SIG-M5 treated with dmso at 0.1 percent for 504 hours (cell line): ENCODE data around the gene SORCS2.

ENCODE experiments used
- DNase-seq: peaks from one replicate; lab custom pipeline; 2025; ENCODE audit not compliant: unreplicated experiment; lab: John Stamatoyannopoulos, UW

Gene SORCS2

GRCh38 chr4:7463566-7464258 lies 271.4 kb downstream of the SORCS2 start:
- no peak for DNase-seq

GRCh38 chr4:7464259-7464655 lies 271.9 kb downstream of the SORCS2 start:
- no peak for DNase-seq

GRCh38 chr4:7465017-7465416 lies 272.7 kb downstream of the SORCS2 start:
- DNase-seq = no peak

- DNase-seq = no peak
These were observed 273.9 kb downstream of the SORCS2 start for GRCh38 chr4:7466215-7466614.

DNA sequence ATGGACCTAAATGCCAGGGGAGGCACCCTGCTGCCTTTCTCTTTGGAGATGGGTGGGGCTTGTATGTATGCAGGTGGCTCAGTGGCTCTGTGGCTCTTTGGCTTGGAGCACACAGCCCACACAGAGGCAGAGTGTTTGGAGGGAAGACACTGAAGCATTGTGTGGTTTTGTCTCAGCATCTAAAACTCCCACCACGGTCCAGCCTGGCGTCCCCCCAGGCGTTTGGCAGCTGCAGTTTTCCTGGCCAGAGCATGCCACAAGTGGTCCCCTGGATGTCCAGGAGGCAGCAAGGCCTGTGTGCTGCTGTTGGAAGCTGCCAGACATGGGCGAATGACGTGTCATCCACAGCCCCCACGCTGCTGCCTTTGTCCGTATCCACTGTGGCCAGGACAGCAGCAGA lies 274.6 kb downstream of the SORCS2 start:
- DNase-seq = no peak

DNA sequence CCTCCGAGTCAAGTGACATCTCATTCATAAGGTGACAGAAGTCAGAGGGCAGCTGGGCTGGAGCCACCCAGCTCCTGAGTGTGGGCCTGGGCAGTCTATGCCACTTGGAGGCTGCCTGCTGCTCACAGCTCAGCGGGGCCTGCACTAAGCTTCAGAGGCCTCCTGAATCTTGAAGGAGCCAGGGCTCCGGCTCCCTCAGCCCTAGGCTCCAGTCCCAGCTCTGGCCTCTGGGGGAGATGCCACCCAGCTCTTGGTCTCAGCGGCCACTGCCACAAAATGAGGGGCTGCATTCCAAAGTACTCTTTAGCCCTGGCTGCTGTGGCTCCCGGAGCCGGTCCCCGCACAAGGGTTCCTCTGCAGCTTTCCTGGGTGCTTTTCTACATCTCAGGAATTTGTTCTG lies 275.1 kb downstream of the SORCS2 start:
- DNase-seq = no peak

DNA sequence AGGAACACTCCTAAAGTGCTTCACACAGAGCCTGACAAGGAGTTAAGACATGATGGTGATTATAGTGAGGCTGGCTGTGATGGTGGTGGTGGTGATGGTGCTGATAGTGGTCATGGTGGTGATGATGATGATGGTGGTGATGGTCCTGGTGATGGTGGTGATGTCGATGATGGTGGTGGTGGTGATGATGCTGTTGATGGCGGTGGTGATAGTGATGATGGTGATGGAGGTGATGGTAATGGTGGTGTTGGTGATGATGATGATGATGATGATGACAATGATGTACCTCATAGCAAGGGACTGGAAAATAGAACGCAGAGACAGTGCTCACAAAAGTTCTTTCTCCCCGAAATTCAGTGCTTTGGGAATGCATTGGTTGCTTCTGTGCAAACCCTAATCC lies 276.7 kb downstream of the SORCS2 start:
- DNase-seq = no peak

- no peak for DNase-seq
These were observed 277.8 kb downstream of the SORCS2 start for GRCh38 chr4:7470111-7470510.

DNA sequence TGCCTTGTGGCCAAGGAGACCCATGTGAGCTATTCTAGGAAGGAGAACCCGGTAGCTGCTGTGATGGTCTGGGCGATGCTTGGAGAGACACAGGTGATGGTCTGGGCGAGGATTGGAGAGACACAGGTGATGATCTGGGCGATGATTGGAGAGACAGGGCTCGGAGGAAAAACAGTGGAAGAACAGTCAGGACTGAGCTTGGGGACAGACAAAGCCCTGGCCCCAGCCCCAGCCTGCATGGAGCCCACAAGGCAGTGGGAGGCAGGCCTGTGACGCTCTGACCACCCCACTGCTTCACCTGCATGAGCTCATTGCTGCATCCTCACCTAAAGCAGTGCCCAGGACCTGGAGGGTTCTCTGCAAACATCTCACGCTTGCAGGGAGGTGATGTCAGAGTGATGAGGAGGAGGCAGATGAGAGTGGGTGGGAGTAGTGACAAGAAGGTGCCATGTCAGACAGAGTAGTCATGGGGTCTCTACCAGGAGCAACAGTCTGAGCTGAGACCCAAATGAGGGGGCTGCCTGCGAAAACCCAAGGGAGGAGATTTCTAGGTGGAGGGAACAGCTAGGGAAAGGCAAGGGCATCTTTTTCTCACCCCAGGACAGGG lies 278.3 kb downstream of the SORCS2 start:
- DNase-seq = no peak

GRCh38 chr4:7472442-7473013 lies 280.2 kb downstream of the SORCS2 start:
- DNase-seq = no peak

GRCh38 chr4:7473081-7473480 lies 280.7 kb downstream of the SORCS2 start:
- DNase-seq = no peak

DNA sequence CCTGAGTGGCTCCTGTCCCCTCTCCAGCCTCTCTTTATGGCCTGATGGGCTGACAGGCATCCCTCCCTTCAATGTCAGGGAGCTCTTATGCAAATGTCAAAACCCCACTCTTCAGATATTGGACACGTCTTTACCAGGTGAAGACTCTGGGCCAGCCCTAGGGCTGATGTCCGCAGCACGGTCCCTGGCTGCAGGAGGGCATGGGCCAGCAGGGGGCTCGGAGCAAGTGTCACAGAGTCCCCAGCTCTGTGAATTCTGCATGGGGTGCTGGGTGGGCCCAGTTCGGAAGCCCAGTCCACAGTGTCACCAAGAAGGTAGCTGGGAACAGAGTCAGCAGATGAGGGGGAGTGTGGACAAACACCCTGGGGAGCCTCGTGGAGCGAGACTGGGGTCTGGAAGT lies 282.0 kb downstream of the SORCS2 start:
- no peak for DNase-seq

DNA sequence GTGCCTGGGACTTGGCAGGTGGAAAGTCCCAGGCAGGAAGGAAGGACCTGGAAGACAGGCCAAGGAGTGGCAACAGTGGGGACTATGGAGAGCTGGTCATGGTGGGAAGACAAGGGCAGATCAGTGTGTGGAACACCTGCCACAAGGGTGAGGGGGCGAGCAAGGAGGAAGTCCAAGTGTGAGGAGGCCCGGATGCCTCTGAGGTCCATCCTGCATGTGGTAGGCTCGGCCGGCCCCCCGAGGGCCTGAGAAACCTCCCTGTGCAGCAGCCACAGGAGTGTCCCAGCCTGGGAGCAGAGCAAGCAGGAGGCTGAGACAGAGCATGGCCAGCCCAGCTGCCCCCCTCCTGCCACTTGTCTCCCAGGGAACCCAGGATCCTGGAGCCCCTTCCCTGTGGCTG lies 282.9 kb downstream of the SORCS2 start:
- DNase-seq = no peak

DNA sequence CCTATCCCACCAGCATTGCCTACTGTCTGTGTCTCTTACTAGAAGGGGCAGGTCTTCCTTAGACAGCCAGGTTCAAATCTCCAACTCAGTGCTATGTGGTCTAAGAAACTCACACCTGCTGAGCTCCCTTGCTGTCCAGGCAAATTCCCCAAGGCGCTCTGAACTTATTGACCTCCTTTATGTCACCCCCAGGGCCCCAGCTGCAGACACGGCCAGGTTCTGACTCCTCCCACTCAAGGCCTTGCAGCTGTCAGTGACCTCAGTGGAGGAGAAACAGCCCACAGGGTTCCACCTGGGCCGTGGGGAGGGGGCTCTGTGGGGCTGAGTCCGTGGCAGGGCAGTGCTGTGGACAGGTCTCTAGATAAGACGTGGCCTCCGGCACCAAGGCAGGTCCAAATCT lies 284.5 kb downstream of the SORCS2 start:
- no peak for DNase-seq

- DNase-seq = no peak
These were observed 285.4 kb downstream of the SORCS2 start for GRCh38 chr4:7477695-7478094.

- DNase-seq = no peak
These were observed 286.3 kb downstream of the SORCS2 start for GRCh38 chr4:7478665-7479064.

GRCh38 chr4:7480423-7480822 lies 288.1 kb downstream of the SORCS2 start:
- DNase-seq = no peak

DNA sequence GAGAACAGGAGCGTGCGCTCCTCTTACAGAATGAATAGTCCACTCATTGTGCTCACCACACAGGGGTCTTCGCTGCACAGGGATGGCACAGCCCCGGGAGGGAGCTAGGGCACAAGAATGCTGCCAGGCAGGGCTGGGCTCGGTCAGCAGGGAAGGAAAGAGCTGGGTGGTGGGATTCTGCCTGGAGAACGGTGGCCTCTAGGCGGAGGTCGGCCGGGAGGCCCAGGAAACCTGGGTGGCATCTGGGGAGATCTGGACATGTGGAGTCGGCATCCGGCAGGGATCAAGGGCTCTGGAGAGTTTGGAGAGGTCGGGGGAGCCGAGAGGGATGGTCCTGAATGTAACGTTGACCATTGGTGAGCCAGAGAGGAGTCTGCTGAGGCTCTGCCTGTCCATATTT lies 288.9 kb downstream of the SORCS2 start:
- DNase-seq = no peak

GRCh38 chr4:7485096-7485495 lies 292.8 kb downstream of the SORCS2 start:
- DNase-seq = no peak

DNA sequence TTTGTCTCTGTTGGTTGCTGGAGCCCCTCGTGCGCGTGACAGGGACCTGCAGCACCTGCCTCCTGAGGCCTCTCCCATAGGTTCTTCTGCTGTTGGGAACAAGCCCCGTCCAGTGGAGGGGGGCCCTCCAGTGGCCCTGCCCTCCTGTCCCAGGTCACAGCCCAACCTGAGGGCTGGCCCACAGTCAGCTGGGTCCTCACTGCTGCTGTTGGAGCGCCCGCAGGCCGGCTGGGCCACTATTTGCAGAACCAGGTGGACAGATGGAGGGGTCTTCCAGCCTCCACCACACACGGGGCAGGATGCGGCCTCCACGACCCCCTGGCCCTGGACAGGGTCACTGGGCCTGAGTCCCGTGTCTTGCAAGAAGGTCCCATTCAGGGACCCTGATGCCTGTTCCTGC lies 293.8 kb downstream of the SORCS2 start:
- no peak for DNase-seq

- no peak for DNase-seq
These were observed 295.2 kb downstream of the SORCS2 start for GRCh38 chr4:7487502-7487901.

DNA sequence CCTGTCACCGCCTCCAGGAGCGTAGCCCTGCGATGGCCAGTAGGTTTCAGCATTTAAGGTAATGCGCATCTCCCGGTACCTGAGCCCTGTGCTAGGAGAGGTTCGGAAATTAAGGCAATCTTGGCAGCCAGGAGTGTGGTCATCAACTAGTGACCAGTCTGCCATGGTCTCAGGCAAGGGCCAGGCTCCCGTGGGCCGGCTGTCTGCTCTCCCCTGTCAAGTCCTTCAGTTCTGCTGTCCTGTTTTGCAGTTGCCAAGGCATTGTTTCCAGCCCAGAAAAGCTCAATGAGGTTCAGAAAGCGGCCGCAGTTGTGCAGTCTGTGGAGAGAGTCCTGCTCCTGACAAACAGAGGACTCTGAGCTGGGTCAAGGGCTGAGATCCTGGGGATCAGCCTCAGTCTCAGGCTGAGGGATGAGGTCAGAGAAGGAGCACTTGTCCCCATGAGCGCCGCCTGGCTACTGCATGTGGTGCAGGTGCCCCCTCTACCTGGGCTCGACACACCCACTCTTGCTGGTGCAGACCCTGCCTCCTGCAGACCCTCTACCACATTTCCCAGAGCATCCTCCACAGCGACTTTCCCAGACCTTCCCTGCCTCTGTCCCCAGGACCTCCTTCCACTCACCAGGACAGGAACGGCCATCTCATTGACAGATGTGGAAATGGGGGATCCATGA lies 295.8 kb downstream of the SORCS2 start:
- no peak for DNase-seq
